SK-N-SH (cell line): ENCODE results near the gene ABLIM1.

Experiments used
- CTCF ChIP-seq: fragments of 200-600 bp; sonication (generic); IDR thresholded peaks from 2 replicates; pipeline ENCODE4 v1.6.1; 2017; ENCODE audit warnings: antibody characterized with exemption, mild to moderate bottlenecking, moderate library complexity
- JUND ChIP-seq: IDR thresholded peaks from 2 replicates; pipeline ENCODE4 v1.4.0; 2012

GRCh38 chr10:114668375-114669080 is 10.5 kb upstream of the ABLIM1 start:
- TF ChIP-seq CTCF, result no peak
- TF ChIP-seq JUND, result no peak
